Skin of body (tissue), 2 donors: ENCODE data around the gene SLC22A31. TPM values are rescaled to one million over a fixed set of nuclear protein-coding genes. Genes with fewer than 3 reads are reported as not detected.
"Not testable (repeated sequence)": the region's sequence is repeated elsewhere in the genome, so short reads cannot be mapped to it uniquely, and the experiment has no call there.

Experiments used
- DNase-seq: peaks from one replicate; lab custom pipeline; 2025; lab: John Stamatoyannopoulos, UW
- total RNA-seq: library from RNA; depleted of rRNA; stranded (reverse); fragments of >200 nt; gene quantifications from one replicate; pipeline ENCODE4 v1.2.3, GENCODE V29; 2014

Gene SLC22A31
- total RNA-seq, result 2.6 TPM

- no peak for DNase-seq
Measured at GRCh38 chr16:89200124-89200849, at the start of gene SLC22A31. SLC22A31 (minus strand) TSS chr16:89200537; CDS start chr16:89200501, 36 bp downstream.

- no peak for DNase-seq
Measured at GRCh38 chr16:89248196-89248982, 48.1 kb upstream of the SLC22A31 start.

GRCh38 chr16:89247734-89248075 is 47.4 kb upstream of the SLC22A31 start:
- not testable (repeated sequence) for DNase-seq

- peak; percentile 17 for DNase-seq
Measured at GRCh38 chr16:89246903-89247733, 46.8 kb upstream of the SLC22A31 start.

DNA sequence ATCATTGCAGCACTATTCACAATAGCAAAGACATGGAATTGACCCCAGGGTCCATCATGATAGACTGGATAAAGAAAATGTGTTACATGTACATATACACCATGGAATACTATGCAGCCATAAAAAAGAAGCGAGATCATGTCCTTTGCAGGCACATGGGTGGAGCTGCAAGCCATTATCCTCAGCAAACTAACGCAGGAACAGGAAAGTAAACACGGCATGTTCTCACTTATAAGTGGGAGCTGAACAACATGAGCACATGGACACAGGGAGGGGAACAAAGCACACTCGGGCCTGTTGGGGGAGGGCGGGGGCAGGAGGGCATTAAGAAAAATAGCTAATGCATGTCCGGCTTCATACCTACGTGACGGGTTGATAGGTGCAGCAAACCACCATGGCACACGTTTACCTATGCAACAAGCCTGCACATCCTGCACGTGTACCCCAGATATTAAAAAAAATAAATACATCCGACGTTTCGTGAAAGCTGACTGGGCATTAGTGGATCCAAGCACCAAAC is 46.1 kb upstream of the SLC22A31 start:
- no peak for DNase-seq

- DNase-seq, result no peak
Measured at GRCh38 chr16:89244754-89245153, 44.4 kb upstream of the SLC22A31 start.

GRCh38 chr16:89244264-89244663 is 43.9 kb upstream of the SLC22A31 start:
- not testable (repeated sequence) for DNase-seq

GRCh38 chr16:89243664-89244063 is 43.3 kb upstream of the SLC22A31 start:
- no peak for DNase-seq

GRCh38 chr16:89242795-89243200 is 42.5 kb upstream of the SLC22A31 start:
- no peak for DNase-seq

DNA sequence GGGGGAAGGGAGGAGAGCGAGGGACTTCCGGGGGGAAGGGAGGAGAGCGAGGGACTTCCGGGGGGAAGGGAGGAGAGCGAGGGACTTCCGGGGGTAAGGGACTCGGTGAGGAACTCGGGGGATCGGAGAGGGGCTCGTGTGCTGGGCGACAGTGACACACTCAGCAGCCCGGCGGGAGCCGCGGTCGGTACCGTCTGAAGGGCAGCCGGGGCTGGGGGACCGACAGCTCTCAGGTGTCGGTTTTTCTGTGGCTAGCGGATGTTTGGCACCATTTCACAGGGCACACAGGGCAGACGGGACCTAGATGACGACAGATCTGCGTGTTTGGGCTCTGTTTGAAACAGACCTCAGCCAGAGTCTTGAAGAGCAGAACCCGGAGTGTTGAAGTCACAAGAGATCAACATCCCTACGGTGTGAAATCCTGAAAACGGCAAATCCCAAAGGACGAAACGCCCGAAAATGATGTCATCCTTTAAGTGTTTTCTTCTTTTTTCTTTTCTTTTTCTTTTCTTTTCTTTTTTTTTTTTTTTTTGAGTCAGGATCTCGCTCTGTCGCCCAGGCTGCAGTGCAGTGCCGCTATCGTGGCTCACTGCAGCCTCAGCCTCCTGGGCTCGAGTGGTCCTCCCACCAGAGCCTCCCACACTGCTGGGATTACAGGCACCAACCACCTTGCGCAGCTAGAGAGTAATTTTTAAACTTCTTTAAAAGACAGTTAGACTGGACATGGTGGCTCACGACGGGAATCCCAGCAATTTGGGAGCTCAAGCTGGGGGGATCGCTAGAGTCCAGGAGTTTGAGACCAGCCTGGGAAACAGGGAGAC is 41.1 kb upstream of the SLC22A31 start:
- peak; percentile 76 for DNase-seq

DNA sequence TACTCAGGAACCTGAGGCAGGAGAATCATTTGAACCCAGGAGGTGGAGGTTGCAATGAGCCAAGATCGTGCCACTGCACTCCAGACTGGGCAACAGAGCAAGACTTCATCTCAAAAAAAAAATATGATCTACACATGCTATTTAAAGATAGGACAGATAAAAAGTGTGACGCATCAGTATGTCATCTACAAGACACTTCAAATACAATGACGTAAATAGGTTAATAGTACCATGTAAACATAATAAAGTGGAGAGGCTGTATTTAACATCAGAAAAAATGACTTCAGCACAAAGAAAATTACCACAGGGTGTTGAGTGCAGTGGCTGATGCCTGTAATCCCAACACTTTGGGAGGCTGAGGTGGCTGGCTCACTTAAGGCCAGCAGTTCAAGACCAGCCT is 37.4 kb upstream of the SLC22A31 start:
- no peak for DNase-seq

DNA sequence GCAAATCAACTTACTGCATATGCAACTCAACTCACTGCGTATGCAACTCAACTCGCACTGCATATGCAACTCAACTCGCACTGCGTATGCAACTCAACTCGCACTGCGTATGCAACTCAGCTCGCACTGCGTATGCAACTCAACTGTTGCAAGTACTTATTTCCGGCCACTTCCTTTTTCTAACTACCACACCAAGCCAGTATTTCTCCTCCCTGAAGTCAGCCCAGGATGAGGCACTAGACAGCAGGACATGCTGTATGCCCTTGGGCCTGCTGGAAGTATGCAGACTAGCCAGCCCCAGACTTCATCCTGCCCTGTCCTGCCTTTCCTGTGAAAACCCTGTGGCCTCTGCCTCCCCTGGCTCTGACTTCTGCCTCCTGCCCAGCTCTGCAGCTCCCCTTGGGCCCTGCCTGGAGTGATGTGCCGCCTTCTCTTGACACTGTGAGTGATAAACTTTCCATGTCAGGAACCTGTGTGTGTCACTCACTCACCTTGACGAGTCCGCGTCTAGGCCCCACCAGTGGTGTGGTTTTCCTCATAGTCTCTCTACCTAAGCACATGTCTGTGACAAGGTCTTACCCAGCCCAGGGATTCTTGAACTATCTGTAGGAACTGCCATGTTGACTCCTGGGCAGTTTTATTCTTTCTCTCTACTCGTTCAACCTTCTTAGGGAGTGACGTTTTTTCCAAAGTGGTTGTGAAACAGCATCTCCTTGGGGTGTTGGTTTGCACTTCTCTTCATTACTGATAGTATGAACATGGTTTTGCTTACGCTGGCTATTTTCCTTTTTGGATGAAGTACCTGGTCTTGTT is 33.5 kb upstream of the SLC22A31 start:
- no peak for DNase-seq

GRCh38 chr16:89232107-89232506 is 31.8 kb upstream of the SLC22A31 start:
- DNase-seq, result no peak

DNA sequence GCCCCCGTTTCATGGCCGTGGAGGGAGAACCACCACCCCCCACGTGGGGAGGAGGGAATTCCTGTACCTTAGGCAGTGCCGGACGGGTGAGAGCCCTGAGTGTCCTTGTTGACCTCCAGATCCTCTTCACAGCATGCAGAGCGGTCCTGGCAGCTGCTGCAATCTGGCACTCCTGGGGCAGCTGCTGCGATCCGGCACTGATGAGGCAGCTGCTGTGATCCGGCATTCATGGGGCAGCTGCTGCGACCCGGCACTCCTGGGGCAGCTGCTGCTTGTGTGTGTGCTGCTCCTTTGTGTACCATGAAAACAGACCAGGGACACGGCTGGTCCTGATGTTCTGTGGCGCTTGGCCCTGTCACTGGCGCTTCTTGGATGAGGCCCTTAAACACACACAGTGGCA is 29.9 kb upstream of the SLC22A31 start:
- DNase-seq, result no peak

- DNase-seq, result no peak
Measured at GRCh38 chr16:89224665-89225064, 24.3 kb upstream of the SLC22A31 start.

DNA sequence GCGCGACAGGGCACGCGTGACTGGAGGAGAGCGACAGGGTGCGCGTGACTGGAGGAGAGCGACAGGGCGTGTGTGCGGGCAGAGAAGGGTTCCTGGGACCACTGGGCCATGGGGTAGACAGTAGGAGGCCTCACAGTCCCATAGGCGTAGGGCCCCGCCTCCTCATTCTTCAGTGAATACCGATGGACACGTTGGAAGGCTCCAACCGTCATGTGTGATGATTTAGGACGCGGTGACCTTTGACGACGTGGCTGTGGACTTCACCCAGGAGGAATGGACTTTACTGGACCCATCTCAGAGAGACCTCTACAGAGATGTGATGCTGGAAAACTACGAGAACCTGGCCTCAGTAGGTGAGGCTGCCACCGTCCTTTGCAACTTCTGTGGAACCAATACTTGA is 22.6 kb upstream of the SLC22A31 start:
- DNase-seq, result no peak

DNA sequence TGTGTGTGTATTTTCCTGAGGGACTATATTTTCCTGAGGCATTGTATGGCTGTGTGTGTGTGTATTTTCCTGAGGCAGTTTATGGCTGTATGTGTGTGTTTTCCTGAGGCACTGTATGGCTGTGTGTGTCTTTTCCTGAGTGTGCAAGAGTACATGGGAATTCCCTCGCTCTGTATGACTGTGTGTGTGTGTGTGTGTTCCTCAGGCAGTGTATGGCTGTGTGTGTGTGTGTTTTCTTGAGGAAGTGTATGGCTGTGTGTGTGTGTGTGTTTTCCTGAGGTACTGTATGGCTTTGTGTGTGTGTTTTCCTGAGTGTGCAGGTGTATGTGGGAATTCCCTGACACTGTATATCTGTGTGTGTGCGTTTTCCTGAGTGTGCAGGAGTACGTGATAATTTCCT is 21.3 kb upstream of the SLC22A31 start:
- no peak for DNase-seq

DNA sequence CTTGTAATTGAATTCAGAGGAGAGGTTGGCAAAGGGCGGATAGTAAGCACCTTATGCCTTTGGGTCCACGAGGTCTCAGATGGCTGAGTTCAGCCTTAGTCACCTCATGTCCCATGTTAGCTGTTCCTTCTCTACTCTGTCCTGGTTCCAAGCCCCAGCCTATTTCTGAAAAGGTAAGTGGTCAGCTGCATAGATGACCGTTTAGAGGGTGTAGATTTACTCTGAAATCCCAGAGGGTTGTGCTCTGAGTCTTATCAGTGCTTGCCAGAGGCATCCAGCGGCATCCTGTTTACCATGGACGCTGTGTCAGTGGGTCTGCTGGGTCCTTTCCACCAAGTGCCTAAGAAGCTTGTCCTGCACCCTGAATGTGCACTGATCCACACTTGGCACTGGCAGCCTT is 19.0 kb upstream of the SLC22A31 start:
- DNase-seq, result no peak

- peak; percentile 69 for DNase-seq
Measured at GRCh38 chr16:89217388-89218191, 17.3 kb upstream of the SLC22A31 start, which contains the start of gene ZNF778. ZNF778 (plus strand) TSS chr16:89217703; CDS start chr16:89221128, 3,425 bp downstream.
